HG02678 (cell line): Measurements from ENCODE around the gene TFF1.
A peak's percentile ranks its signal among the peaks of the same experiment; 100 is the strongest.

Experiments
- ATAC-seq: cut with Tn5 transposase; IDR thresholded peaks from one replicate; pipeline ENCODE4 v1.9.1; 2021; ENCODE audit warnings: mild to moderate bottlenecking, moderate library complexity; ENCODE audit not compliant: unreplicated experiment

The TFF1 gene

GRCh38 chr21:42400525-42400924 is 34.2 kb upstream of the TFF1 start:
- no peak for ATAC-seq

GRCh38 chr21:42398436-42399028 is 32.2 kb upstream of the TFF1 start:
- no peak for ATAC-seq

GRCh38 chr21:42397746-42398394 is 31.5 kb upstream of the TFF1 start:
- ATAC-seq: no peak

GRCh38 chr21:42396799-42397745 is 30.7 kb upstream of the TFF1 start:
- ATAC-seq: no peak

GRCh38 chr21:42395905-42396651 is 29.7 kb upstream of the TFF1 start, which contains the start of gene TMPRSS3:
TSS of gene TMPRSS3 (minus strand) at chr21:42396052. CDS start at chr21:42395417, 635 bp downstream.
- ATAC-seq: no peak

- ATAC-seq: no peak
Observed at GRCh38 chr21:42395302-42395701, 29.0 kb upstream of the TFF1 start.

GRCh38 chr21:42393443-42393950 is 27.2 kb upstream of the TFF1 start:
- ATAC-seq: no peak

- ATAC-seq: peak; percentile 65
Observed at GRCh38 chr21:42392731-42393442, 26.6 kb upstream of the TFF1 start.

GRCh38 chr21:42391297-42391696 is 25.0 kb upstream of the TFF1 start:
- no peak for ATAC-seq

- ATAC-seq: no peak
Observed at GRCh38 chr21:42390696-42391095, 24.4 kb upstream of the TFF1 start.

- no peak for ATAC-seq
Observed at GRCh38 chr21:42390193-42390592, 23.9 kb upstream of the TFF1 start.

GRCh38 chr21:42389449-42389835 is 23.1 kb upstream of the TFF1 start:
- ATAC-seq: no peak

GRCh38 chr21:42388740-42389448 is 22.6 kb upstream of the TFF1 start:
- no peak for ATAC-seq

GRCh38 chr21:42387843-42388340 is 21.6 kb upstream of the TFF1 start:
- no peak for ATAC-seq

- no peak for ATAC-seq
Observed at GRCh38 chr21:42387164-42387563, 20.8 kb upstream of the TFF1 start.

GRCh38 chr21:42386034-42386591 is 19.8 kb upstream of the TFF1 start:
- no peak for ATAC-seq

- no peak for ATAC-seq
Observed at GRCh38 chr21:42385619-42386018, 19.3 kb upstream of the TFF1 start.

GRCh38 chr21:42384989-42385388 is 18.7 kb upstream of the TFF1 start:
- ATAC-seq: no peak
